Fibroblast of mammary gland (primary cell): ENCODE data around the gene ACSS1.
A peak's percentile ranks its signal among the peaks of the same experiment; 100 is the strongest.

Source experiments
- DNase-seq: peaks from one replicate; pipeline ENCODE4 v3.0.0-alpha.2; 2010; ENCODE audit warnings: low read depth
- H3K4me3 ChIP-seq: 2 replicates; pipeline ENCODE4 v1.5.1; 2011; ENCODE audit warnings: low read depth, mild to moderate bottlenecking, low read length, moderate library complexity; ENCODE audit not compliant: control insufficient read depth
- TF ChIP-seq, protein P1 (sequence below): conservative IDR thresholded peaks from 2 replicates; pipeline ENCODE4 v1.5.1; 2011; ENCODE audit warnings: low read depth, low read length, inconsistent platforms; ENCODE audit not compliant: control insufficient read depth, insufficient read depth

ACSS1 gene

DNA sequence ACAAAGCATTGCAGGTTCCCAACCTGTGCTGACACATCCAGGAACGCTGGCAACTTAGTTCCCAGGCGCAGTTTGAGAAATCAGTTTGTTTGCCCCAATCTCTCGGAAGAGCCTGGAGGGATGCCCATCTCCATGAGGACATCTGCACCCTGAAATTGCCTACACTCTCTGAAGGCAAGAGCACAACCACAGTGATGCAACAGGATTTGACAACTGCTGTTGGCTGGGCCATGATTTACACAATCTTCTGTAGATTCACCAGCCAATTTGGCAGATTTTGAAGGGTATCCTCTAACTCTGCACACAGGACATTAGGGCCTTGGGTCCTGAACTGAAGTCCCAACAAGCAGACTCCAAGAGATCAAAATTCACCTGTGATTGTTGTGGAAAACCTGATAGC is 68.8 kb downstream of the ACSS1 start:
- TF ChIP-seq, protein P1, sequence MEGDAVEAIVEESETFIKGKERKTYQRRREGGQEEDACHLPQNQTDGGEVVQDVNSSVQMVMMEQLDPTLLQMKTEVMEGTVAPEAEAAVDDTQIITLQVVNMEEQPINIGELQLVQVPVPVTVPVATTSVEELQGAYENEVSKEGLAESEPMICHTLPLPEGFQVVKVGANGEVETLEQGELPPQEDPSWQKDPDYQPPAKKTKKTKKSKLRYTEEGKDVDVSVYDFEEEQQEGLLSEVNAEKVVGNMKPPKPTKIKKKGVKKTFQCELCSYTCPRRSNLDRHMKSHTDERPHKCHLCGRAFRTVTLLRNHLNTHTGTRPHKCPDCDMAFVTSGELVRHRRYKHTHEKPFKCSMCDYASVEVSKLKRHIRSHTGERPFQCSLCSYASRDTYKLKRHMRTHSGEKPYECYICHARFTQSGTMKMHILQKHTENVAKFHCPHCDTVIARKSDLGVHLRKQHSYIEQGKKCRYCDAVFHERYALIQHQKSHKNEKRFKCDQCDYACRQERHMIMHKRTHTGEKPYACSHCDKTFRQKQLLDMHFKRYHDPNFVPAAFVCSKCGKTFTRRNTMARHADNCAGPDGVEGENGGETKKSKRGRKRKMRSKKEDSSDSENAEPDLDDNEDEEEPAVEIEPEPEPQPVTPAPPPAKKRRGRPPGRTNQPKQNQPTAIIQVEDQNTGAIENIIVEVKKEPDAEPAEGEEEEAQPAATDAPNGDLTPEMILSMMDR, result no peak
- no peak overlapping the region for H3K4me3 ChIP-seq
- DNase-seq, result no peak

DNA sequence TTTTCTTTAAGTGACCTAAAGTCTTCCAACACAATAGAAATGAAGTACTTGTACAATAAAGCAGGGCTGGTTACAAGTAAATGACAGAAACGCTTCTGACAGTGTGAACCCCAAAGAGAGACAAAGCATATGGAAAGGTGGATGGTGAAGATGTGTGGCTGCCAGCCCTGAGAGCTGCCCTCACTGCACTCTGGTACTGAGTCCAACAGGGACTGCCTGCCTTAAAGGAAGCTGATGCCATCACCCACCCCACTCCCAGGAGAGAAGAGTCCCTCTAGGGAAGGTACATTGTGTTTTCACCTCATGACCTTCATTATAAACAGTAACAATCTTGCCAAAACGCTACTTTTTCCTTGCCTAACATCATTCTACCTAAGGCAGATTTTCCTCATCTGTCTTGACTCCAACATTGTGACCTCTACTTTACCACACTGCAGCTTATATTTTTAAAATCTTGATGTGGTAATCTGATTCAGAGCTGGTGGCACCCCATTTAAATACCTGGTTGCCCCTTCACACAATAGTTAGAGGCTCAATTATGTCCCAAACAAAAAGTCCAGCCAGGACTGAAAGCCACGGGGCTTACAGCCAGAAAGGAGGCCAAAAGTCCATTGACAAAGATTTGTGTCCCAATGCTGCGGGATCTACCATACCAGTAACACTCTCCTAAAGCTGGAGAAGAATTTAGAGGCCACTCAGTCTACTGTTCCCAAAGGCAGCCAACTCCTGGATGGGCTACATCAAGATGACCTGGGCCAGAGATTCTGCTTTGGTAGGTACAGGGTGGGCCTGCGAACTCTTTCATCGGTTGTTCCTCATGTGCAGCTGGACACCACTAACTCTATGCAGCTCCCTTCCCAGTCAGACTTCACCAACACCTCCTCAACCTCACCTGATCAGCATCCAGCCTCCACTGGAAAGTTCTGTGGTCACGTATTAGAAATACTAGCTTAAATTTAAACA is 69.8 kb downstream of the ACSS1 start:
- DNase-seq, result no peak
- TF ChIP-seq, protein P1, result no peak
- no peak overlapping the region for H3K4me3 ChIP-seq

DNA sequence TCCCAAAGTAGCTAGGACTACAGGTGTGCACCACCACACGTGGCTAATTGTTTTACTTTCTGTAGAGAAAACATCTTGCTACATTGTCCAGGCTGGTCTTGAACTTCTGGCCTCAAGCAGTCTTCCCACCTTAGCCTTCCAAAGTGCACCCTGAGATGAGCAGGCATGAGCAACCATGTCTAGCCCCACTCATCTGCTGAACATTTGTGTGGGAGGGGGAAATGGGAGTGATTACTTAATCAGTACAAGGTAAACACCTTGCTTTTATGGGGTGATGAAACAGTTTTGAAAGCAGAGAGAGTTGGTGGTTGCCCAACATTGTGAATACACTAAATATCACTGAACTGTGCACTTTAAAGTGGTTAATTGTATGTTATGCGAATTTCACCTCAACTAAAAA is 70.7 kb downstream of the ACSS1 start:
- no peak overlapping the region for H3K4me3 ChIP-seq
- peak; percentile 29 for DNase-seq
- TF ChIP-seq, protein P1, result no peak

DNA sequence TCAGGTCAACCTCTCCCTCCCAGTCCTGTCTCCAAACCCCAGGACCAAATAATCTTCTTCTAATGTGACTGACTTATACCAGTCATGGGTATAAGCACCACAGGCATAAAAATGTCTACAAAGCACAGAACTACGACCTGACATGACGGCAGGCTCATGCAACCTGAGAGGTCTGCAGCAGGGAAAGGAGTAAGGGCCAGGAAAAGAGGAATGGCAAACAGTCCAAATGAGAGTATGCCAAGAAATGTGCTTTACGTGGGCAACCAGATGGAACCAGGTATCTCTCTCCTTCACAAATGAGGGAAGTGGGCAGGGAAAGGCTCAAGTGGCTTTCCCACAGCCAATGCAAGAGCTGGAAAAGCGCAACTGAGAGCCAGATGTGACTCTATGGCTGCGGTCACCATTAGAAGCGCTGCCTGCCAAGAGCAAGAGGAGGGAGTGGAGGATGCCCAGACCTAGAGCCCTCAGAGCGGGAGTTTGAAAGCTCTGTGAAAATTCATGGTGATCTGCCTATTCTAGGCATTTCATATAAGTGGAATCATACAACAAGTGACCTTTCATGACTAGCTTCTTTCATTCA is 71.4 kb downstream of the ACSS1 start:
- no peak for DNase-seq
- no peak overlapping the region for H3K4me3 ChIP-seq
- TF ChIP-seq, protein P1, result no peak

DNA sequence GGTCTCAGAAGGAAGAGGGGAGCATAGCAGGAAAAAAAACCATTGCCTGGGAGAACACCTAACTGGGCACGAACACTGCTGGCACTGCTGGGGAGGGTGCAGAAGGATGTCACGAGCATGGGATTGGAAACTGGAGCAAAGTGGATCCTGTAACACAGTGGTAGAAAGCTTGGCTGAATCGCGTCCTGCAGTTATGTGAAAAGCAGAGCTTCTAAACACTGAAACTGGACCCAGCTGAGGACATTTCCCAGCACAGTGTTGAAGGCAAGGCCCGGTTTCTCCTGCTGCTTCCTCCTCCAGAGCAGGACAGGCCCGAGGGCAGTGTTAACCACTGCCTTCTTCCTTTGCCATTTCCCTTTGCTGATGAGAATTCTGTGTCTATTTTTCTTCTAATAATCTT is 72.1 kb downstream of the ACSS1 start:
- no peak overlapping the region for H3K4me3 ChIP-seq
- DNase-seq, result no peak
- TF ChIP-seq, protein P1, result no peak

DNA sequence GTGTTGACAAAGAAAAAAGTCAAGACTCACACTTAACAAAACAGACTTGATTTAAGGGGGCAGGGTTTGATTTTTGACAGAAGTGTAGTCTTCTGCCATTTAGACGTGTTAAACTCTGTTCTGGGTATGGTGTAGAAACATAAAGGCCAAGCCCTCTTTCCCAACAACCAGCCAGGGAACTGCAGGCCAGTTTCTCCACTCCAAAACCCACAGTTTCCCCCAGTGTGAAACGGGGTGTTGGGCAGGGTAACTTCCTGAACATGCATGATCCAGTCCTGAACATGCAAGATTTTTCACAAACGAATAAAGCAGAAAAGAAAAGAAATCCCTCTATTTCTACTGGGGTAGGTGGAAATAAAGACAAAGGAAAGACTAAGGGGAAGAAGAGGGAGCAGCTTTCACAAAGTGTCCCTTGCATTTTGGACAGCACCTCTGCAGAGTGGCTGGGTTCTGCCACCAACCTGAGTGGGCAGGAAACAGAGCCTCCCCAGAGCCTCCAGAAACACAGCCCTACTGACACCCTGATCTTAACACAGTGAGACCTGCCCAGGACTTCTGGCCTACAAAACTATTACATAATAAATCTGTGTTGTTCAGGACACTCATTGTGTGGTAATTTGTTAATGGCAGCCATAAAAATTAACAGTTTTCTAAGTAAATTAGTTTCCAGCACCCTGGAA is 72.8 kb downstream of the ACSS1 start:
- TF ChIP-seq, protein P1, result no peak
- no peak overlapping the region for H3K4me3 ChIP-seq
- DNase-seq, result no peak
